Uterus (tissue), 4 donors: ENCODE data around the gene CBX1. TPM values are rescaled to one million over a fixed set of nuclear protein-coding genes. Genes with fewer than 3 reads are reported as not detected.

Experiments used
- DNase-seq, 2 donors: peaks; one replicate each; pipeline ENCODE4 v3.0.0-alpha.2; 2019 to 2020
- H3K27ac ChIP-seq, 2 donors: fragments of 200-600 bp; sonication (generic); 1 replicate in 1 of 2; 2 replicates in 1 of 2; pipeline ENCODE4 v1.5.1; 2016 to 2018
- H3K27me3 ChIP-seq, 2 donors: fragments of 200-600 bp; sonication (generic); one replicate each; pipeline ENCODE4 v1.5.1; 2018 to 2019; ENCODE audit warnings: control low read depth in 1 of 2
- H3K36me3 ChIP-seq, 2 donors: fragments of 200-600 bp; sonication (generic); one replicate each; pipeline ENCODE4 v1.5.1; 2019; ENCODE audit warnings: control low read depth in 1 of 2
- H3K4me1 ChIP-seq, 2 donors: fragments of 200-600 bp; sonication (generic); one replicate each; pipeline ENCODE4 v1.5.1; 2018 to 2019; ENCODE audit warnings: control low read depth in 1 of 2
- H3K4me3 ChIP-seq, 2 donors: fragments of 200-600 bp; sonication (generic); 1 replicate in 1 of 2; 2 replicates in 1 of 2; pipeline ENCODE4 v1.5.1; 2018 to 2019; ENCODE audit warnings: mild to moderate bottlenecking in 1 of 2
- H3K9me3 ChIP-seq, 2 donors: fragments of 200-600 bp; sonication (generic); one replicate each; pipeline ENCODE4 v1.5.1; 2019; ENCODE audit warnings: control low read depth in 1 of 2
- POLR2A ChIP-seq, 2 donors: fragments of 450-650 bp; IDR thresholded peaks; one replicate each; pipeline ENCODE4 v1.6.1; 2016; ENCODE audit warnings: antibody characterized with exemption in 2 of 2, mild to moderate bottlenecking in 1 of 2, moderate library complexity in 1 of 2
- intact Hi-C: fragments of 100-400 bp; cut with DNase I; formaldehyde crosslinking; loops from one replicate; pipeline ENCODE4 v1.15.1; 2023; ENCODE audit warnings: low total_unique reads
- total RNA-seq, 4 donors: library from RNA; depleted of rRNA in 3 of 4; stranded (reverse); fragments of >200 nt in 3 of 4; gene quantifications; one replicate each; pipeline versions ENCODE4 v1.1.0 to v1.2.4, GENCODE V29; 2014 to 2023
- TF ChIP-seq, protein P1 (sequence below), 4 experiments: fragments of 200-600 bp in 2 of 4; fragments of 450-650 bp in 2 of 4; sonication (generic) in 2 of 4; IDR thresholded peaks; one replicate each; pipeline ENCODE4 v1.5.1; 2016 to 2019; ENCODE audit warnings: antibody characterized with exemption in 4 of 4, mild to moderate bottlenecking in 2 of 4, moderate library complexity in 1 of 4
- donor health status: DM: yes; HTN: yes; CAD: no.

Gene CBX1
- total RNA-seq, 4 donors from 2014 or later, result 47.1 to 132 (median 81.3) TPM

DNA sequence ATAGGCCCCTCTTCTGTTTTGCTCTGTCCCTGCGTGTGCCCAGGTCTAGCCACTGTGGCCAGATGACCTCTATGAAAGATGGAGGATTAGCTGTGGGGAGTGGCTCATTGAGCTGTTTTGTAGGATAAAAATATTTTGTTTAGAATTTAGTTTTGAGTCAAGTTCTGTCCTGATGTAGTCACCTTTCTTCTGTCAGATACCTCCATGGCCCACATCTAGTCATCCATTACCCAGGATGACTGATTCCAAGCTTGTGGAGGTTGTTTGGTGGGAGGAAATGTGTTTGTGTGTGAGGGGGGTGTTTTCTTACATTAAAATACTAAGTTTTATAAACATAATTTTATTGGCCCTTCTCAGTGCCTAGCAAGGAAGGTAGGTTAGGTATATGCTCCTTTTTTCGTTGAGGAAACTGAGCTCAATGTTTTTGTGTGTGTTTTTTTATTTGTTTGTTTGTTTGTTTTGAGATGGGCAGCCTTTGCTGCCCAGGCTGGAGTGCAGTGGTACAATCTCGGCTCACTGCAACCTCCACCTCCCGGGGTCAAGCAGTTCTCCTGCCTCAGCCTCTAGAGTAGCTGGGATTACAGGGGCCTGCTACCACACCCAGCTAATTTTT, 22.6 kb upstream of the CBX1 start:
- no peaks in the 10 kb centered on the region for H3K36me3 ChIP-seq
- no peaks in the 10 kb centered on the region for H3K27me3 ChIP-seq
- H3K27ac ChIP-seq, result no peak overlapping the region
- no peak for TF ChIP-seq POLR2A (IDR thresholded peaks at IDR 0.05)
- TF ChIP-seq, protein P1, sequence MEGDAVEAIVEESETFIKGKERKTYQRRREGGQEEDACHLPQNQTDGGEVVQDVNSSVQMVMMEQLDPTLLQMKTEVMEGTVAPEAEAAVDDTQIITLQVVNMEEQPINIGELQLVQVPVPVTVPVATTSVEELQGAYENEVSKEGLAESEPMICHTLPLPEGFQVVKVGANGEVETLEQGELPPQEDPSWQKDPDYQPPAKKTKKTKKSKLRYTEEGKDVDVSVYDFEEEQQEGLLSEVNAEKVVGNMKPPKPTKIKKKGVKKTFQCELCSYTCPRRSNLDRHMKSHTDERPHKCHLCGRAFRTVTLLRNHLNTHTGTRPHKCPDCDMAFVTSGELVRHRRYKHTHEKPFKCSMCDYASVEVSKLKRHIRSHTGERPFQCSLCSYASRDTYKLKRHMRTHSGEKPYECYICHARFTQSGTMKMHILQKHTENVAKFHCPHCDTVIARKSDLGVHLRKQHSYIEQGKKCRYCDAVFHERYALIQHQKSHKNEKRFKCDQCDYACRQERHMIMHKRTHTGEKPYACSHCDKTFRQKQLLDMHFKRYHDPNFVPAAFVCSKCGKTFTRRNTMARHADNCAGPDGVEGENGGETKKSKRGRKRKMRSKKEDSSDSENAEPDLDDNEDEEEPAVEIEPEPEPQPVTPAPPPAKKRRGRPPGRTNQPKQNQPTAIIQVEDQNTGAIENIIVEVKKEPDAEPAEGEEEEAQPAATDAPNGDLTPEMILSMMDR (IDR thresholded peaks at IDR 0.05), result no peak
- intact Hi-C loops, result no loop called here
- DNase-seq, result no peak
- H3K4me3 ChIP-seq, result no peak overlapping the region
- no peaks in the 10 kb centered on the region for H3K4me1 ChIP-seq
- no peaks in the 10 kb centered on the region for H3K9me3 ChIP-seq

DNA sequence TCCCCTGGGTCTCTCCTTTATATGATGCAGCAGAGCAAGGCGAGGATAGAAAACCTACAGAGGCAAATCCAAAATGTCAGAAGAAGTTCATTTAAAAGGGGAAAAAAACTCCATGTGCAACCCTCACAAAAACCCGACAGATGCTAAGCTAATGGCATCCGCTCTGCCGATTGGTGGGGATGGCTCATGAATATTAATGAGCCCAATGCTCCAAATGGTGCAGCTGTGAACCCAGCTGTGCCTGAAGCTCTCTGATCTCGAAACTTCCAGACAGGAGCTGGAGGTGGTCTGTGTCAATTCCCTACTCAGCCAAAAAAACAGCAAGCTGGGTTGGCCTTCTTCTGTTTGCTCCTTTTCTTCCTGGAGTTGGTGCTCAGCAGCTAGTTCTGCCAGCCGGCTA, 21.8 kb upstream of the CBX1 start:
- intact Hi-C loops, result no loop called here
- no peak for DNase-seq
- no peaks in the 10 kb centered on the region for H3K36me3 ChIP-seq

DNA sequence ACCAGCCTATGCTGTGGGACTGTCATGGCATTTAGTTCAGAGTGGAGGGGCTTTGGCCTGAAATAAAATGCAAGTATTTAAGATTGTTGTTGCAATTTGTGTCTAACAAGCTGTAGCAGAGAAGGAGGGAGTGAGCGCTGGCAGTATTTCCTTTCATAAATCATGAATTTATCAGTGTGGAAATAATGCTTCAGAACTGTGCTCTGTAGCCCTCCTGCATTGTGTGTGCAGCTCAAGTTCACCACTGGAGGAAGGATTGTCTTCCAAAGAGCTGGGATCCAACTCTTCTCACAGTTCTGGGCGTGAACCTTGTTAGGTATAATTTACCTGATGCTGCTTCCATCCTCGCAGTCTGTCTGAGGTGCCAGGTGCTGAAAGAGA, 21.4 kb upstream of the CBX1 start:
- Histone ChIP-seq H3K27me3 (no peaks in the 10 kb centered on the region), H3K9me3 (no peaks in the 10 kb centered on the region), H3K4me1 (no peaks in the 10 kb centered on the region), H3K4me3 (no peak overlapping the region), H3K36me3 (no peaks in the 10 kb centered on the region), H3K27ac (no peak overlapping the region)
- TF ChIP-seq, protein P1 (IDR thresholded peaks at IDR 0.05), result no peak
- DNase-seq, result no peak
- intact Hi-C loops, result no loop called here

More for the DNA sequence above, 21.8 kb upstream of the CBX1 start:
- H3K27ac ChIP-seq, result no peak overlapping the region
- no peak overlapping the region for H3K4me3 ChIP-seq
- no peaks in the 10 kb centered on the region for H3K4me1 ChIP-seq
- H3K9me3 ChIP-seq, result no peaks in the 10 kb centered on the region
- no peaks in the 10 kb centered on the region for H3K27me3 ChIP-seq
- no peak for TF ChIP-seq POLR2A (IDR thresholded peaks at IDR 0.05)
- TF ChIP-seq, protein P1 (IDR thresholded peaks at IDR 0.05), result no peak

DNA sequence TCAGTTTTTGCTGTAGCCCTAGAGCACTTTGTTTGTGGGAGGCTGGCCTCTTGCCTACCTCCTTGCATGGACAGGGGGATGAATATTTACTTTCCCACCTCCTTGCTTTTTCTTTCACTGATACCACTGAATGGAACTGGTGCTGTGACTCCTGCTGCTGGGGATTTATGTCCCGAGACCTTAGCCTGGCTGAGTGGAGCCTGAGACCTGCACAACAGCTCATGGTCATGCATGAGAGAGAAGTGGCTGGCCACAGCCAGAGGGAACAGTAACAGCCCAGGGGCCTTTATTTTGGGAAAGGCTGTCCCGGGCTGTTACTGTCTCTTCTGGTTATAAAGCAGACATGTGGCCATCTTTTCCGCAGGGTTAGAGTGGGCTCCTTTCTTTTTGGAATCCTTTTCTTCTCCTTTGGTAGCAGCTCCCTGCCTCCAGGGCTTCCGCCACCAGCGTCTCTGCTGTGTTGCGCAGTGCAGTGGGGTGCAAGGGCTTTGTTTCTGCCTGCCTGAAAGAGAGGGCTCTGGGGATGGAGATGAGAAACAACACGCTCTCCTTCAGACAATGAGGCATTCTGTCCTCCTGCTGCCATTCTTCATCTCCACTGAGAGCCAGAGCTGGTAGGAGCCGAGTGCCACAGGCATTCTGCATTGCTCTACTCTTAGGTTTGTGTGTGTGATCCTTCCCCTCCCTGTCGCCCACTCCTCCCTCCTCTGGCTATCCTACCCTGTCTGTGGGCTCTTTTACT, 20.8 kb upstream of the CBX1 start:
- H3K27me3 ChIP-seq, result no peaks in the 10 kb centered on the region
- H3K36me3 ChIP-seq, result no peaks in the 10 kb centered on the region
- no peak overlapping the region for H3K27ac ChIP-seq
- no peak for DNase-seq
- H3K9me3 ChIP-seq, result no peaks in the 10 kb centered on the region
- no peak for TF ChIP-seq POLR2A (IDR thresholded peaks at IDR 0.05)
- TF ChIP-seq, protein P1 (IDR thresholded peaks at IDR 0.05), result no peak
- intact Hi-C loops, result no loop called here
- no peaks in the 10 kb centered on the region for H3K4me1 ChIP-seq
- no peak overlapping the region for H3K4me3 ChIP-seq

DNA sequence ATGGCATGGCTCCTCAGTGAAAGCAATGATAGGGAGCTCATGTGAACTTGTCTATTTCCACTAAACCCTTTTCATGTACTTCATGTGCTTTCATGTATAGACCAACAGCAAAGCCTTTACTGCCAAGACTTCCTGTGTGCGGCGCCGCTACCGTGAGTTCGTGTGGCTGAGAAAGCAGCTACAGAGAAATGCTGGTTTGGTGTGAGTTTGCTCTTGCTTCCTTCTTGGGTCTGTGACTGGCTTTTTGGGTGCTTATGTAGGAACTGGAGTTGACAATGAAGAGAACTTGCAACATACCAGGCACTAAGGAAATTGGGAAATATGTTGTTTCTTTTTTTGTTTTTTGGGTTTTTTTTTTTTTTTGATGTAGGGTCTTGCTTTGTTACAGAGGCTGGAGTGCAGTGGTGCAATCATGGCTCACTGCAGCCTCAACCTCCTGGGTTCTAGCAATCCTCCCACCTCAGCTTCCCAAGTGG, 12.0 kb upstream of the CBX1 start:
- H3K4me1 ChIP-seq, result no peaks in the 10 kb centered on the region
- no peaks in the 10 kb centered on the region for H3K36me3 ChIP-seq
- TF ChIP-seq, protein P1 (IDR thresholded peaks at IDR 0.05), result no peak
- no peak for TF ChIP-seq POLR2A (IDR thresholded peaks at IDR 0.05)
- DNase-seq, result no peak
- H3K9me3 ChIP-seq, result no peaks in the 10 kb centered on the region
- H3K27ac ChIP-seq, result no peak overlapping the region
- H3K27me3 ChIP-seq, result no peaks in the 10 kb centered on the region
- intact Hi-C loops, result no loop called here
- H3K4me3 ChIP-seq, result no peak overlapping the region
